Thymus (tissue), 11 donors: ENCODE measurements around the gene GMPR2. TPM values are rescaled to one million over a fixed set of nuclear protein-coding genes. Genes with fewer than 3 reads are reported as not detected.
A peak's percentile ranks its signal among the peaks of the same experiment; 100 is the strongest.
"Not testable (repeated sequence)": the region's sequence is repeated elsewhere in the genome, so short reads cannot be mapped to it uniquely, and the experiment has no call there.

Source experiments
- DNase-seq, 9 donors: peaks; one replicate each; pipeline ENCODE4 v3.0.0-alpha.2; 2013; ENCODE audit warnings: low spot score in 9 of 9, low read depth in 6 of 9, missing footprints in 1 of 9
- H3K27ac ChIP-seq, 2 donors: one replicate each; pipeline ENCODE4 v1.5.1; 2013; ENCODE audit warnings: control low read depth in 1 of 2, low read depth in 1 of 2, low read length in 1 of 2, mild to moderate bottlenecking in 1 of 2, moderate library complexity in 1 of 2
- H3K27me3 ChIP-seq, 2 donors: one replicate each; pipeline ENCODE4 v1.5.1; 2013; ENCODE audit warnings: low read length in 1 of 2; ENCODE audit not compliant: control insufficient read depth in 2 of 2, insufficient read depth in 1 of 2
- H3K36me3 ChIP-seq, 2 donors: one replicate each; pipeline ENCODE4 v1.5.1; 2013; ENCODE audit warnings: low read length in 1 of 2, mild to moderate bottlenecking in 1 of 2, moderate library complexity in 1 of 2; ENCODE audit not compliant: control insufficient read depth in 2 of 2, insufficient read depth in 2 of 2
- H3K4me1 ChIP-seq, 2 donors: one replicate each; pipeline ENCODE4 v1.5.1; 2013; ENCODE audit warnings: low read length in 2 of 2; ENCODE audit not compliant: control insufficient read depth in 2 of 2, insufficient read depth in 2 of 2
- H3K4me3 ChIP-seq, 2 donors: one replicate each; pipeline ENCODE4 v1.5.1; 2013; ENCODE audit warnings: low read length in 2 of 2, control low read depth in 1 of 2, mild to moderate bottlenecking in 1 of 2
- H3K9me3 ChIP-seq, 2 donors: one replicate each; pipeline ENCODE4 v1.5.1; 2013; ENCODE audit warnings: low read length in 1 of 2, mild to moderate bottlenecking in 1 of 2; ENCODE audit not compliant: control insufficient read depth in 2 of 2, insufficient read depth in 1 of 2
- WGBS: extraction: QIAGEN DNeasy Blood & Tissue Kit; methylation state at CpG from one replicate; pipeline ENCODE4 v1.1.7; 2013; 5-methylcytosine and 5-hydroxymethylcytosine counted together
- polyA plus RNA-seq: library from polyadenylated mRNA; stranded (reverse); fragments of 200-250 nt; gene quantifications from one replicate; pipeline ENCODE4 v1.2.3, GENCODE V29; 2013
- total RNA-seq: library from RNA; stranded (reverse); fragments of 120-200 nt; gene quantifications from one replicate; pipeline ENCODE4 v1.2.4, GENCODE V29; 2013
- donor health status: healthy.

Gene GMPR2
- total and polyA plus RNA-seq, 2 donors = 53.6 to 67.0 TPM

DNA sequence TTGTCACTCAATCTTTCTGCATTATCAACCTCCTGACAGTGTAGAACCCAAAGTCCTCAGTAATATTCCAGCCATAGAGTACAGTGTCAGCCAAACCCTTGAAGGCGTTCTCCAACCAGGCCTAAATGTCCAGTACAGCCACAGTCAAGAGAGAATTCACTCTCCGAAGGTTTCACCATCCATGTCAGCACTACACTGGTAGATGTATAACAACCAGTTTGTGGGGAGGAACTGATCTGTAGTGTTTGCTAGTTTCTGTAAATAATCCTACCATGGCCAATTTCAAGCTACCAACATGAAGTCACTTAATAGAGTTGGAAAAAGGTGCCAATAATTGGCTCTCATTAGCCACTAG is 16.4 kb upstream of the GMPR2 start:
- H3K36me3 ChIP-seq = peaks cover 9 to 21% of the 10 kb centered on the region in 2 donors
- WGBS = 95% methylated on average over 2 of the region's 2 CpGs
- no peak overlapping the region for H3K4me3 ChIP-seq
- DNase-seq = no peak
- peaks cover 13 to 30% of the 10 kb centered on the region in 2 donors for H3K4me1 ChIP-seq
- H3K27me3 ChIP-seq = no peaks in the 10 kb centered on the region
- H3K27ac ChIP-seq = peak overlapping the region; percentile 33 to 96
- H3K9me3 ChIP-seq = no peaks in the 10 kb centered on the region

- not testable (repeated sequence) for H3K9me3 ChIP-seq, H3K27me3 ChIP-seq, H3K27ac ChIP-seq, H3K4me3 ChIP-seq, DNase-seq
- peaks cover 7 to 18% of the 10 kb centered on the region in 2 donors for H3K36me3 ChIP-seq
- 100% methylated on average over 1 of the region's 1 CpG for WGBS
- H3K4me1 ChIP-seq = peaks cover 13 to 28% of the 10 kb centered on the region in 2 donors
Measured at GRCh38 chr14:24216876-24217275, 15.9 kb upstream of the GMPR2 start.

DNA sequence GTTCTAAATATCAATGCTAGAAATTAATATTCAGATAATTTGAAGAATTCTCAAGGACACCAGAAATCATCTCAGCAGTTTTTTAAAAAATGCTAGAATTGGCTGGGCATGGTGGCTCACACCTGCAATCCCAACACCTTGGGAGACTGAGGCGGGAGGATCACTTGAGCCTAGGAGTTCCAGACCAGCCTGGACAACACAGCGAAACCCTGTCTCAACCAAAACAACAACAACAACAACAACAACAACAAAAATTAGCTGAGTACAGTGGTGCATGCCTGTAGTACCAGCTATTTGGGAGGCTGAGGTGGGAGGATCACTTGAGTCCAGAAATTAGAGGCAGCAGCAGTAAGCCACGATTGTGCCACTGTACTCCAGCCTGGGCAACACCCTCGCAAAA is 13.6 kb upstream of the GMPR2 start:
- Histone ChIP-seq H3K4me3 (no peak overlapping the region), H3K9me3 (no peaks in the 10 kb centered on the region), H3K27me3 (no peaks in the 10 kb centered on the region), H3K4me1 (peaks cover 6 to 17% of the 10 kb centered on the region in 2 donors), H3K27ac (no peak overlapping the region), H3K36me3 (peaks cover 7 to 18% of the 10 kb centered on the region in 2 donors)
- no peak for DNase-seq
- WGBS = 98% methylated on average over 4 of the region's 4 CpGs

DNA sequence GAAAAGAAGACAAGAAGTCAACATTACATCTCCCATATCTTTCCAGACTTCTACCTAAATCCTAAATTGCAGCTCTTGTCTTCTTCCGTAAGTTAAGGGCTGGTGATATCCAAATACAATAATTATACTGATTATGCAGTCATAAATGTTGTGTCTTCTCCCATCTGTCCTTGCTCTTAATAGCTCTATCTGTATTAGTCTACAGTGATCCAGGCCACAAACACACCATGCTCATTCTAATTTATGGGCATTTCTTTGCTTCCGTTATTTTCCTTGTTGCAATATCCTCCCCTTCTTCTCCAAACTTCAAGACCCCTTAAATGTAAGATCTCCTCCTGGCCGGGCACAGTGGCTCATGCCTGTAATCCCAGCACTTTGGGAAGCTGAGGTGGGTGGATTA is 13.2 kb upstream of the GMPR2 start:
- no peak for DNase-seq
- Histone ChIP-seq H3K36me3 (peaks cover 7 to 14% of the 10 kb centered on the region in 2 donors), H3K27me3 (no peaks in the 10 kb centered on the region), H3K4me1 (peaks cover 2 to 12% of the 10 kb centered on the region in 2 donors), H3K4me3 (no peak overlapping the region), H3K9me3 (no peaks in the 10 kb centered on the region), H3K27ac (no peak overlapping the region)
- 65% methylated on average over 3 of the region's 3 CpGs for WGBS

DNA sequence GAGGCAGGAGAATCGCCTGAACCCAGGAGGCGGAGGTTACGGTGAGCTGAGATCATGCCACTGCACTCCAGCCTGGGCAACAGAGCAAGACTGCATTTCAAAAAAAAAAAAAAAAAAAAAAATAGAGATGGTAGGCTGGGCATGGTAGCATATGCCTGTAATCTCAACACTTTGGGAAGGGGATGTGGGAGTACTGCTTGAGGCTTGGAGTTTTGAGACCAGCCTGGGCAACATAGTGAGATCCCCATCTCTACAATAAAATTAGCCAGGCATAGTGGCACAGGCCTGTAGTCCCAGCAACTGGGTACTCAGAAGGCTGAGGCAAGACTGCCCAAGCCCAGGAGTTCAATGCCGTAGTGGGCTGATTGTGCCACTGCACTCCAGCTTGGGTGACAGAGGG is 9.7 kb upstream of the GMPR2 start:
- H3K4me1 ChIP-seq, DNase-seq, H3K27ac ChIP-seq, H3K27me3 ChIP-seq, H3K36me3 ChIP-seq, H3K4me3 ChIP-seq, H3K9me3 ChIP-seq: not testable (repeated sequence)
- 97% methylated on average over 4 of the region's 4 CpGs for WGBS

DNA sequence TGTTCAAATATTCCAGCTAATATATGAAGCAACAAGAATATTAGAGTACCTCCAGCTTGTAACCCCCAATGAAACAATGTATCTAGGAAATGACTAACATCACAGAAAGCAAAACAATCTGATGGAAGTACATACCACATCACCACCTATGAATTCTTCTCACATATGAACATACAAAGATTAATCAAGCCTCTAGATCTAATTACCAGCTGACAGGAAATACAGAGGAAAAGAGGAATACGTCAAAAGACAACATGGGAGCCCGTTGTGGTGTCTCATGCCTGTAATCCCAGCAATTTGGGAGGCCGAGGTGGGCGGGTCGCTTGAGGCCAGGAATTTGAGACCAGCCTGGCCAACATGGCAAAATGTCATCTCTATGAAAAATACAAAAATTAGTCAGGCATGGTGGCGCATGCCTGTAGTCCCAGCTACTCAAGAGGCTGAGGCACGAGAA is 8.1 kb upstream of the GMPR2 start:
- H3K4me3 ChIP-seq = no peak overlapping the region
- no peaks in the 10 kb centered on the region for H3K9me3 ChIP-seq
- H3K27ac ChIP-seq = no peak overlapping the region
- H3K27me3 ChIP-seq = no peaks in the 10 kb centered on the region
- DNase-seq = no peak
- H3K36me3 ChIP-seq = peaks cover 3 to 6% of the 10 kb centered on the region in 2 donors
- 95% methylated on average over 7 of the region's 7 CpGs for WGBS
- no peaks in the 10 kb centered on the region for H3K4me1 ChIP-seq

- WGBS = 100% methylated on average over 1 of the region's 1 CpG
- H3K4me1 ChIP-seq = peaks cover 6 to 7% of the 10 kb centered on the region in 2 donors
- no peak overlapping the region for H3K27ac ChIP-seq
- H3K36me3 ChIP-seq = peaks cover 3 to 6% of the 10 kb centered on the region in 2 donors
- DNase-seq = no peak
- H3K9me3 ChIP-seq = peaks cover 0 to 1% of the 10 kb centered on the region in 2 donors
- no peak overlapping the region for H3K4me3 ChIP-seq
- no peaks in the 10 kb centered on the region for H3K27me3 ChIP-seq
Measured at GRCh38 chr14:24226473-24226872, 6.3 kb upstream of the GMPR2 start.

DNA sequence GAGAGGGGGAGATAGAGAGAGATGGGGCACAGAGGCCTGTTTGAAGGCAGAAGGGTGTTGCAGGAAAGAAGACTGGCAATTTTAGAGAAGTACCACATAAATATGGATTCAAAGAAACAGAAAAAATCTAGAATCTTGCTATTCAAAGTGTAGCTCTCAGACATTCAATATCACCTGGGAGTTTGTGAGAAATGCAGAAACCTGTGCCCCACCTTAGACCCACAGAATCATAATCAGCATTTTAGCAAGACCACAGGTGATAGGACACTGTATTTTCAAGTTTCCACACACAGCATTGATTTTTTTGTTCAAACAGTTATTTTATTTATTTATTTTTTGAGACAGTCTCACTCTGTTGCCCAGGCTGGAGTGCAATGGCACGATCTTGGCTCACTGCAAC is 3.8 kb upstream of the GMPR2 start:
- Histone ChIP-seq H3K4me1 (peaks cover 14 to 22% of the 10 kb centered on the region in 2 donors), H3K27ac (no peak overlapping the region), H3K27me3 (no peaks in the 10 kb centered on the region), H3K36me3 (peaks cover 3 to 6% of the 10 kb centered on the region in 2 donors), H3K9me3 (peaks cover 0 to 4% of the 10 kb centered on the region in 2 donors), H3K4me3 (no peak overlapping the region)
- 63% methylated on average over 1 of the region's 1 CpG for WGBS
- no peak for DNase-seq

- no peak for DNase-seq
- Histone ChIP-seq H3K36me3 (peaks cover 11 to 21% of the 10 kb centered on the region in 2 donors), H3K4me3 (peak overlapping the region; percentile 66 to 77), H3K9me3 (peaks cover 0 to 4% of the 10 kb centered on the region in 2 donors), H3K27ac (peak overlapping the region; percentile 91 to 96), H3K4me1 (peaks cover 14 to 22% of the 10 kb centered on the region in 2 donors), H3K27me3 (no peaks in the 10 kb centered on the region)
- WGBS = 17% methylated on average over 23 of the region's 23 CpGs
Measured at GRCh38 chr14:24231263-24232120, 1.2 kb upstream of the GMPR2 start.
